Endothelial cell of hepatic sinusoid (primary cell): Measurements from ENCODE around the gene NCEH1.

Experiments used
- in situ Hi-C: cut with HindIII; loops from 2 replicates; pipeline ENCODE4 v1.10.0; 2017; ENCODE audit warnings: low sequenced_read_pairs

The NCEH1 gene

GRCh38 chr3:172648747-172649146 lies 62.1 kb downstream of the NCEH1 start:
- in situ Hi-C loops = no loop called here

- in situ Hi-C loops = no loop called here
These were observed 63.0 kb downstream of the NCEH1 start for GRCh38 chr3:172647823-172648222.

GRCh38 chr3:172647080-172647479 lies 63.8 kb downstream of the NCEH1 start:
- in situ Hi-C loops = no loop called here

- in situ Hi-C loops = no loop called here
These were observed 64.3 kb downstream of the NCEH1 start for GRCh38 chr3:172646439-172647015.

- in situ Hi-C loops = no loop called here
These were observed 66.6 kb downstream of the NCEH1 start for GRCh38 chr3:172644258-172644657.

- in situ Hi-C loops = no loop called here
These were observed 67.2 kb downstream of the NCEH1 start for GRCh38 chr3:172643506-172644179.

GRCh38 chr3:172641291-172641690 lies 69.6 kb downstream of the NCEH1 start:
- in situ Hi-C loops = no loop called here

GRCh38 chr3:172640751-172641150 lies 70.1 kb downstream of the NCEH1 start:
- in situ Hi-C loops = no loop called here

GRCh38 chr3:172635588-172635987 lies 75.3 kb downstream of the NCEH1 start:
- in situ Hi-C loops = no loop called here

- in situ Hi-C loops = no loop called here
These were observed 75.9 kb downstream of the NCEH1 start for GRCh38 chr3:172634948-172635347.

- in situ Hi-C loops = no loop called here
These were observed 80.6 kb downstream of the NCEH1 start for GRCh38 chr3:172630316-172630715.

GRCh38 chr3:172629470-172629869 lies 81.4 kb downstream of the NCEH1 start:
- in situ Hi-C loops = no loop called here

- in situ Hi-C loops = no loop called here
These were observed 83.6 kb downstream of the NCEH1 start for GRCh38 chr3:172627057-172627809.

- in situ Hi-C loops = no loop called here
These were observed 84.7 kb downstream of the NCEH1 start for GRCh38 chr3:172626021-172626640.

GRCh38 chr3:172625404-172625803 lies 85.5 kb downstream of the NCEH1 start:
- in situ Hi-C loops = no loop called here

- in situ Hi-C loops = no loop called here
These were observed 85.9 kb downstream of the NCEH1 start for GRCh38 chr3:172624999-172625398.

- in situ Hi-C loops = no loop called here
These were observed 87.8 kb downstream of the NCEH1 start for GRCh38 chr3:172622916-172623700.

- in situ Hi-C loops = no loop called here
These were observed 88.7 kb downstream of the NCEH1 start for GRCh38 chr3:172622156-172622555.

GRCh38 chr3:172617976-172618375 lies 92.9 kb downstream of the NCEH1 start:
- in situ Hi-C loops = no loop called here

- in situ Hi-C loops = no loop called here
These were observed 93.7 kb downstream of the NCEH1 start for GRCh38 chr3:172617013-172617706.
